Activated naive CD4-positive, alpha-beta T cell (primary cell): ENCODE data around the gene ZNF57.
"Not testable (repeated sequence)": the region's sequence is repeated elsewhere in the genome, so short reads cannot be mapped to it uniquely, and the experiment has no call there.

ENCODE experiments used
- DNase-seq, 4 experiments: peaks; one replicate each; lab custom pipeline; 2025; lab: John Stamatoyannopoulos, UW

The ZNF57 gene

DNA sequence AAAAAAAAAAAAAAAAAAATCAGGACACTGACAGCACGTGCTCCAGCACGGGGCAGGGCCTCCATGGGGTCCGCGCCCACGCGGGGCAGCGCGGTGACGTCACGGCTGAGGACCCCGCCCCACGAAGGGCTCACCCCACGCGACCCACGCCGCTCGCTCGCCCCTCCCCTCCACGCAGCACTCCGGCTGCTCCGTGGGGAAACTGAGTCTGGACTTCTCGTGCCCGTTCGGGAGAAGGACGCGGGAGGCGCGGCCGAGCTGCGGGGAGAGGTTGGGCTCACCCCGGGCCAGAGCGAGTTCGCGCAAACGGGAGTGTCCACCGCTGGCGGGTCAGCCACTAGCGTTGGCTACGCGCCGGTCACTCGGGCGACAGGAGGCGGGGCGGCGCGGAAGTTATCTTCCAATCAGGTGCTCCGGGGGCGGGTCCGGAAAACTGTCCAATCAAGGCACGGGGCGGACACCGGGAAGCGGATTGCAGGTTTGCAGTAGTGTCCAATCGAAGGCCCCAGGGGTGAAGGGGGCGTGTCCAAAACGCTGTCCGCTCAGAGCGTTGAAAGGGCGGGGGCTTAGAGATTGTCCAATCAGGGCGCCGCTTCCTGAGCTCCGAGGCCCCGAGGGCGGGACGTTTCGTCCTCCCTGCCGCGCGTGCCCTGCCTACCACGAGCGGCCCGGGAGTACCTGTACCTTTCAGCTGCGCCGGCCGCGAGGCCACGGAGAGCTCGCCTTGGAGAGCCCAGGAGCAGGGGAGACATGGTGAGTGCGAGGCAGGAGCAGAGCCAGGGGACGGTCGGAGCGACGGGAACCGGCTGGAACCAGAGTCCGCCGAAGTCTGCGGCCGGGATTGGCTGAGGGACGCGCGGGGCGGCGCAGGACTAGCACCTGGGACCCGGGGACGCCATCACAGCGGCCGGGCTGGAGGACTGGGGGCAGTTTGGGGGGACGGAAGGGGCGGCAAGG, at the start of gene ZNF57:
TSS of gene ZNF57 (plus strand) at position 633 of the 957 bp plus-strand sequence. CDS start at position 751, 118 bp downstream.
- peak; percentile 88 to 95 (median 93) for DNase-seq

DNA sequence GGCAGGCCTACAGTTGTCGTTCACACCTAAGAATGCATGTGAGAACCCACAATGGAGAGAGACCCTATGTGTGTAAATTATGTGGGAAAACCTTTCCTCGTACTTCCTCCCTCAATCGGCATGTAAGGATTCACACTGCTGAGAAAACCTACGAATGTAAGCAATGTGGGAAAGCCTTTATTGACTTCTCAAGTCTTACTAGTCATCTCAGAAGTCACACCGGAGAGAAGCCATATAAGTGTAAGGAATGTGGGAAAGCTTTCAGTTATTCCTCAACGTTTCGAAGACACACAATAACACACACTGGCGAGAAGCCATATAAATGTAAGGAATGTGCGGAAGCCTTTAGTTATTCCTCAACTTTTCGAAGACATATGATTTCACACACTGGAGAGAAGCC, 48.1 kb upstream of the ZNF57 start:
- no peak for DNase-seq

DNA sequence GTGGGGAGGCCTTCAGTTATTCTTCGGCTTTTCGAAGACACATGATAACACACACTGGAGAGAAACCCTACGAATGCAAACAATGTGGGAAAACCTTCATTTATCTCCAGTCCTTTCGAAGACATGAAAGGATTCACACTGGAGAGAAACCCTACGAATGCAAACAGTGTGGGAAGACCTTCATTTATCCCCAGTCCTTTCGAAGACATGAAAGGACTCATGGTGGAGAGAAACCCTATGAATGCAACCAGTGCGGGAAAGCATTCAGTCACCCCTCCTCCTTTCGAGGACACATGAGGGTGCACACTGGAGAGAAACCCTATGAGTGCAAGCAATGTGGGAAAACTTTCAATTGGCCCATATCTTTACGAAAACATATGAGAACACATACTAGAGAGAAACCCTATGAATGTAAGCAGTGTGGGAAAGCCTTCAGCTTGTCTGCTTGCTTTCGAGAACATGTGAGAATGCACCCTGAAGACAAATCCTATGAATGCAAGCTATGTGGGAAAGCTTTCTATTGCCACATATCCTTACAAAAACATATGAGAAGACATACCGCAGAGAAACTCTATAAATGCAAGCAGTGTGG, 47.6 kb upstream of the ZNF57 start:
- DNase-seq: no peak

DNA sequence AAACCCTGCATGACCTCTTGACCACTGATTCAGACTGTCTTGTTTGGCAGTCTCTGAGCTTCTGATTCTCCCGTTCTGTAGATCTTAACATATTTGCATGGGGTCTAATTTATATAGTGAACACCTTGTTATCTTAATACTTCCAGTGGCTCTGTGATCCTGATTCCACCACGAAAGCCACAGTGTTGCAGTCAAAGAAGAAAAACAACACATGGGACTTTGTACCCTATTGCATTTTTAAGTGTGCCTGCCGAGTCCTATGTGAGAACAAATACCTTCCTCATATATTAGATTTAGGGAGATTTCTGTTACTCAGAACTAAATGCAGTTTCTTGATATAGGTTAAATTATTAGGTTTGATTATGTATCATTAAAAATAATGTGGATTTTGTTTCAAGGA, 45.9 kb upstream of the ZNF57 start:
- no peak for DNase-seq

DNA sequence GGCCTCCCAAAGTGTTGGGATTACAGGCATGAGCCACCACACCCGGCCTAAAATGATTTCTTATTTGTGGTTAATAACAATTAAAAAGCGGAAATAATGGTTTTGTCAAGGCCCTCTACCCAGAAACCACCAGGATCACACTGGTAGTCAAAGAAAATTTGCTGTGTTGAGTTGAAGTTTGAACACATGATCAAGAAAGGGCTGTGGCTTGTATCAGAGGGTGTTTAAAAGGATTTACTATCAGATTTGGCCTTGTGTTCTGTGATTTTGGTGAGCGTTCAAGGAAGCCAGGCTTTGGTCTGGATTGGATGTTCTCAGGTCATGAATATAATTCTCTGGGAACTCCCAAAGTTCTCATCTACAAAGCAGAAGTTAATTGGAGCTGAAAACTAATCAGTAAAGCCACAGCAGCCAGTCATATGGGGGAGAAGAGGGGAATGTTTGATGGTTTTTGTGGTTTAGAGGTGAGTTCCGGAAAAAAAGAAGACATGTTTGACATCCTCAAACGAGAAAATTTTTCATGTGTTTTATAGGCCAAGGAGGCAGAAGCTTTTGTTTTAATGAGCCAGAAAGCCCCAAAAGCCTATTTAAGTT, 44.2 kb upstream of the ZNF57 start:
- DNase-seq: no peak

DNA sequence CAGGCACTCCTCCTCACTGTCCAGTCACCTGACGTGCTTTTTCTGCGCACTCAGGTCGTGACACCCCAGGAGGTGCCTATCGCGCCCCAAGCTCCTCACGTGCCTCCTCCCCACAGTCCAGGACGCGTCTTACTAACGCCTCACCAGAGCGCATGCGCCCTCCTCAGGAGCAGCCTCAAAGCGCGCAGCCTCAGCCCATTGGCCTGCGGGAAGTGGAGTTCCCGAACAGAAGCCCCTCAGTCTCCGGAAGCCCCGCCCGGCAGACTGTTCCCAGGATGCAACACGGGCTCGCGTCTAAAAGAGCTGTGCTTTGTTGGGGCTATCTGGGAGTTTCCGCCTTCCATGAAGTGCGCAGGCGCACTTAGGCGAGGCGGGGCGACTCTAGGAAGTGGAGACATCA, 41.9 kb upstream of the ZNF57 start:
- DNase-seq: no peak

DNA sequence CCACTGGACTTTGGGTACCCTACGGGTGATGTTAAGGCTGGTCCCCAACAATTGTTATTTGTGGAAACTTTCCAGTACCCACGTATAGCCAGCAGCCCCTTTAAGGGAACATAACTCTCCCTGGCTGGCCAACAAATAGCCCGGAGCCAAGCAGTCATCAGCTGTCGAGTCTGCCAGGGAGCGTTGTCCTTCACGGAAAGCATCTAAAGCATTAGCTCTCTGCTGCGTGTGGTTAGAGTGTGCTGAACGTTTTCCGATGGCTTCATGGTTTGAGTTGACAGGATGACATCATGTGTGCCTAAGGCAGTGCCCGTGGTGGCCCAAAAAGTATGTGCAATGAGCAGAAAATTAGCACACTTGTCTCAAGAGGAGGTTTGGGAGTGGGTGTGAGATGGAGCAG, 36.9 kb upstream of the ZNF57 start:
- no peak for DNase-seq

DNA sequence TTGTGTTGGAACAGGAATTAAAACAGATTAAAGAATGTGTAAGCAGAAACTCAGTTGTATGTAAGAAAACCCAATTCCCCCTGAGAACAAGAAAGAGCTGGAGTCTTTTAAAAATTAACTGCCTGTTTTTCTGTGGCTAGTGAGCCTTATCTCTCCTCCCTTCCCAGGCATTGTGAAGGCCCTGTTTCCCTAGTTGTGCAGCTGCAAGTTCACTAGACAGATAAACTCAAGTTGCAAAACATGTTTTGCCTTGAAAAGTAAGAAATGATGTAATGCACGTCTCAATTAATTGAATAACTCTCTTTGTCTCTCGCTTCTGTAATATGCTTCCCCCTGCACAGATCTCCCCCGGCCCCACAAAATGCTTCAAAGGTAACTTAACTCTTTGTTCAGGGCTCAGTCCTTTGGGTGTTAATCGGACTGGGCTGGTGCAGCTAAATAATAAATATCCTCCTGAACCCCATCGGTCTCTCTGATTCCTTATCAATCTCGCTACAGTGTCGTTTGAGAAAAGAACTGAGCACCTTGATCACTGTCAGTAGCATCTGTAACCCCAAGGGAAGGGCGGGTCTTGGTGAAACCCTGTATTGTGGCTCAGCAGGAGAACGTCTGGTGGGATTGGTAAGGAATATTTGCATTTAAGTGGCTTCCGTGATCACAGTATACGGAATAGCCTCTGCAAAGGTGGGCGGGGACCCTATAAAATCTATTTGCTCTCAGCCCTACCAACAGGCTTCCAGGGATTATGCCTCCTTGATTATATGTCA, 35.2 kb upstream of the ZNF57 start:
- DNase-seq: no peak

DNA sequence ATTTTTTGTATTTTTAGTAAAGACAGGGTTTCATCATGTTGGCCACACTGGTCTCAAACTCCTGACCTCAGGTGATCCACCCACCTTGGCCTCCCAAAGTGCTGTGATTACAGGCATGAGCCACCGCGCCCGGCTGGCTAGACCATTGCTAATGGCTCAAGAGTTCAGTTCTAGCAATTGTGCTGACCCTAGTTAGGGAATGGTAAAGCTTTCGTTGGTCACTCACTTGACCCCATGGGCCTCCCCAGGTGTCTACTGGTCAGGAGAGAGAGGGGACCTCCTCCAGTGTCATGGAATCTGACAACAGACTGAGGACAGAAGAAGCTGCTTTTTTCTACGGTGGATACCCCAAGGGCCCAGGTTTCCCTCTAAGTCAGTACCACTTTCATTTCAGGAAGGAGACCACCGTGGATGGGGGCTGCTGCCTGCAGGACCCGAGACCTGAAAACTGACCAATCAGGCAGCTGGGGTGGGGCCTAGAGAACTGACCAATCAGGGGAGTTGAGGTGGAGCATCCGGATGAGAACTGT, 34.2 kb upstream of the ZNF57 start:
- DNase-seq: no peak

DNA sequence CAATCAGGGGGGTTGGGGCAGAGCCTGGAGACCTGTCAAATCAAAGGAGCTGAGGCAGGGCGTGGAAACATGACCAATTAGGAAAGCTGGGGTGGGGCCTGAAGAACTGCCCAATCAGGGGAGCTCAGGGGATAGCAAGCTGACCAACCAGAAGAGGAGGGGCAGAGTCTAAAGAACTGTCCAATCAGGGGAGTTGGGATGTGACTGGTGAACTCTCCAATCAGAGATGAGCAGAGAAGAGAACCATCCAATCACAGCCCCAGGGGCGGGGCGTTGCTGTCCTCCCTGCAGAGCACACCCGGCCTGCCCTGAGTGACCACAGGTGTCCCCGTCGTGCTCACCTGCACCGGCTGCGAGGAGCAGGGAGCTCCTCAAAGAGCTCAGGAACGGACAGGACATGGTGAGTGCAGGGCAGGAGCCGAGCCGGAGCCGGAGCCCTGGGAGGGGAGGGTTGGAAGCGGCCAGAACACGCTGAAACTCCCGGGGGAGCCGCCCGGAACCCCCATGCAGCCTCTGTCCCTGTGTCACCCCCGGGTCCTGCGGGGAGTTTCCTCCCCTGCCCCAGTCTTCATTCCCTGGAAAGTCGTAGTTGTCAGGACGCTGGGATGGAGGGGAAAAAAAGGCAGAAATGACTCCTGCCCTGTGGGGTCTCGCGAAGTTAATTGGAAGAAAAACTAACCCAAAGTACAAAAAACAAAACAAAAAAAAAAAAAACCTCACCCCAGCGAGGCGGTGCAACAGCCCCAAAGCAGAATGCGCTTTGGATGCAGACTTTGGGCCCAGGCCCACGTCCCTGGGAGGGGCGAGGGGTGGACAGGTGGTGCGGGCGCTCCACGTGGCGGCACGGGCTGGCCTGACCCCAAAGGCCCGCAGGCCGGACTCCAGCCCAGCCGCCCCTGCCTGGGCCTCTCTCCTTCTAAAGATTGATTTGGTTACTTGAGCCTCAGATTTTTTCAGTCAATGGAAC, 33.4 kb upstream of the ZNF57 start, which contains the start of gene ZNF556:
TSS of gene ZNF556 (plus strand) at position 311 of the 967 bp plus-strand sequence. CDS start at position 398, 87 bp downstream.
- DNase-seq: no peak

DNA sequence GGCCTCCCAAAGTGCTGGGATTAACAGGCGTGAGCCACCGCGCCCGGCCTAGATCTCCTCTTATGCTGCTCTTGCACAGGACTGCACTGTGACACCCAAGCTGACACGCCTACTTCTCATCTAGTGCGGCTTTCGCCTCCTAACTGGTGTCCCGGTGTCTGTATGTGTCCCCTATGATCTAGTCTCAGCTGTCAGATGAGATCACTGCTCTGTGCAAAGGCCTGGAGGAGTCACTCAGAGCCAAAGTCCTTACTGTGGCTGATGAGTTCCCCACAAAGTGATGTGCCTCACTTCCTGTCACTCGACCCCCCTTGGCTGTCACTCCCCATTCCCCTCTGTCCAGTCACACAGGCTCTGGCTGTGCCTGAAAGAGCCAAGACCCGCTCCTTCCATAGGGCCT, 31.1 kb upstream of the ZNF57 start:
- DNase-seq: no peak

DNA sequence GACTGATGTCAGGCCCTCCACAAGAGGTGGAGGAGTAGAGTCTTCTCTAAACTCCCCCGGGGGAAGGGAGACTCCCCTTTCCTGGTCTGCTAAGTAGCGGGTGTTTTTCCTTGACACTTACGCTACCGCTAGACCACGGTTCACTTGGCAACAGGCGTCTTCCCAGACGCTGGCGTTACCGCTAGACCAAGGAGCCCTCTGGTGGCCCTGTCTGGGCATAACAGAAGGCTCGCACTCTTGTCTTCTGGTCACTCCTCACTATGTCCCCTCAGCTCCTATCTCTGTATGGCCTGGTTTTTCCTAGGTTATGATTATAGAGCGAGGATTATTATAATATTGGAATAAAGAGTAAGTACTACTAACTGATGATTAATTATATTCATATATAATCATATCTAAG, 28.6 kb upstream of the ZNF57 start:
- DNase-seq: not testable (repeated sequence)

DNA sequence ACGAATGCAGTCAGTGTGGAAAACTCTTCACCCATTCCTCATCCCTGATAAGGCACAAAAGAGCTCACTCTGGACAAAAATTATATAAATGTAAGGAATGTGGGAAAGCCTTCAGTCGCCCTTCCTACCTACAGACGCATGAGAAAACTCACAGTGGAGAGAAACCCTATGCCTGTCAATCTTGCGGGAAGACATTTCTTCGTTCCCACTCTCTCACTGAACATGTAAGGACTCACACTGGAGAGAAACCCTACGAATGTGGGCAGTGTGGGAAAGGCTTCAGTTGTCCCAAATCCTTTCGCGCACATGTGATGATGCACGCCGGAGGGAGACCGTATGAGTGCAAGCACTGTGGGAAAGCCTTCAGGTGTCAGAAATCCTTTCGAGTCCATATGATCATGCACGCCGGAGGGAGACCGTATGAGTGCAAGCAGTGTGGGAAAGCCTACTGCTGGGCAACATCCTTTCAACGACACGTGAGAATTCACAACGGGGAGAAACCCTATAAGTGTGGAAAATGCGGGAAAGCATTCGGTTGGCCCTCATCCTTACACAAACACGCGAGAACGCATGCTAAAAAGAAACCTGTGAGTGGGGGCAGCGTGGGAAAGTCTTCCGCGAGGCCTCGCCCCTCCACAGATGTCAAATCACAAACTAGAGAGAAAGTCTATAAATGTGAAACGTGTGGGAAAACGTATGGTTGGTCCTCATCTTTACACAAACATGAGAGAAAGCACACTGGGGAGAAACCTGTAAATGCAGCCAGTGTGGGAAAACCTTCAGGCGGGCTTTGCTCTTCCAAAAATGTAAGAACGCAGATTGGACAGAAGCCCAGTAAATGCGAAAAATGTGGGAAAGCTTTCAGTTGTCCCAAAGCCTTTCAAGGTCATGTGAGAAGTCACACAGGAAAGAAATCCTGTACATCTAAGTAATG, 23.1 kb upstream of the ZNF57 start:
- DNase-seq: no peak

DNA sequence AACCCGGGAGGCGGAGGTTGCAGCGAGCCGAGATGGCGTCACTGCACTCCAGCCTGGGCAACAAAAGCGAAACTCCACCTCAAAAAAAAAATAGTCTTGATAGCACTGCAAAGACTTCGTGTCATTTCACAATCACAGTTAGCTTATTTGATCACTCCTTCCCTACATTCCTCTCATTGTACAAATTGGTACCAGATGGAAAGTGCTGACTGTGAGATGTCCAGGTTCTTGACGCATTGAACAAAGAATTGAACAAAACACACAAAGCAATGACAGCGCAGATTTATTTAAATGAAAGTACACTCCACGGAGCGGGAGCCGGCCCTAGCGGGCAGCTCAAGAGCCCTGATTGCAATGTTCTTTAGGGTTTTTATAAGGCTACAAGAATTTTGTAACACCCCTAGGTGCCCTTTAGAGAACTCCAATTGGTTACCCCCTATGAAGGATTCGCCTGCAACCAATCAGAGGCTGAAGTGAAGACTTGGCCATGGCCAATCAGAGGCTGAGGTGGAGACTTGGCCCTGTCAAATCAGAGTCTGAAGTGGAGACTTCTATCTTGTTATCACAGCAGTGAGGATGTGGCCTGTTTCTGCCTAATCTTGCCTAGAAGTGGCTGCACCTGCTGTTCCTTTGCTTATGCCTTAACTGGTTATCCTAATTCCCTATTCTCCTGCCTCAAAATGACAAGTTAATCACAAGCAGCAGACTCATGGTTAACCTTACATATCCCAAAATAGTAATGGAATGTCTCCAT, 16.9 kb upstream of the ZNF57 start:
- DNase-seq: no peak

DNA sequence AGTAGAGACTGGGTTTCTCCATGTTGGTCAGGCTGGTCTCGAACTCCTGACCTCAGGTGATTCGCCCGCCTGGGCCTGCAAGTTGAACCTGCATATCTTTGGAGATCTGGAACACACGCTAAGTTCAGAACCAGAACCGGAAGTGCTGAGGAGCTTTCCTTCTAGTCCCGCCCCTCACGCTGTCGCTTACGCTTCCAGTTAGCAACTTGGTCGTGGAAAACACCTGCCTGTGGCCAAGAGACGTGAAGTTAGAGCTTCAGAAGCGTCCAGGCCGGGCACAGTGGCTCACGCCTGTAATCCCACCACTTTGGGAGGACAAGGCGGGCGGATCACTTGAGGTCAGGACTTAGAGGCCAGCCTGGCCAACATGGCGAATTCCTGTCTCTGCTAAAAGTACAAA, 15.0 kb upstream of the ZNF57 start:
- no peak for DNase-seq

DNA sequence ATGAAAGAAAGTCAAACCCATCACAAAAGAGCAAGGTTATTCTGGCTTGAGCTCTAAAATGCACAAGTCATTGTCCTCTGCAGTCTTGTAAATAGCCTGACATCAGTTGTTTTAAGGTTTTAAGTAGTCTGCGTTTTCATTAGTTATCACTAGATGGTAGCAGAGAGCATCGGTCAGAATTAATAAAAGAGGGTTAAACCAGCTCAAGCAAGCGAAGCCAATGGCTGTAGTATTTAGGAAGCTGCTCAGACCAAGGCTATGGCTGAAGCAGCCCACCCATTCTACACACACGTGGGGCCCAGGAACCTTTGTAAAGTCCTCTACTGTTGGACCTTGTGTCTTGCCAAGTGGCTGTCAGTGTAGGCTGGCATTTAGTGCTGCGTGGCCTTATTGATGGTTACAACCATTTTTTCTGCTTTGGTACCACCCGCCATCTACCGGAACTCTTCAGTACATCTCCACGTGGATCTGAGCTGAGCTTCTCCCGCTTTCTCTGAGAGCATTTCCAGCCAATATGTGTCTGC, 13.3 kb upstream of the ZNF57 start:
- DNase-seq: no peak

DNA sequence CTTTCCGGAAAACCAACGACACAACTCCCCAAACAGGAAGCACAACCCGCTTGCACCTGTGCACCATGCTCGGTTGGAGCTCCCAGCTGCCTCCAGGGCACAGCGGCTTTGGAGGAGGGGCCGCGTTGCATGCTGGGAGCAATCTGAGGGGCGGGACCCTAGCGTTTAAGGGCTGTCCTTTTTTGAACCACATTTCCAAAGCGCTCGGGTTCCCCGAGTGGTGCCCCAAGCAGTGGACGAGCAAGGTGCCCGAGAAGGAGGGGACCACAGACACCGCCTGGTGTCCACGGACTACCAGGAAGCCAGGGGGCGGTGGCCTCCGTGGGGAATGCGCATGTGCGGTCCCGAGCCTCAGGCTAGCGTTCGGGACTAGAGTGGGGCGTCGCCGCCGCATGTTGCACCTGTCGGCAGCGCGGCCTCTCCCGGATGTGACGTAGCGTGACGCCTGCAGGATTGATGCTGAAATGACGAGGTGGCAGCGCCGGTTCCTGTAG, 11.9 kb upstream of the ZNF57 start:
- peak in 3 of 4 experiments; percentile 11 to 21 (median 14) for DNase-seq

DNA sequence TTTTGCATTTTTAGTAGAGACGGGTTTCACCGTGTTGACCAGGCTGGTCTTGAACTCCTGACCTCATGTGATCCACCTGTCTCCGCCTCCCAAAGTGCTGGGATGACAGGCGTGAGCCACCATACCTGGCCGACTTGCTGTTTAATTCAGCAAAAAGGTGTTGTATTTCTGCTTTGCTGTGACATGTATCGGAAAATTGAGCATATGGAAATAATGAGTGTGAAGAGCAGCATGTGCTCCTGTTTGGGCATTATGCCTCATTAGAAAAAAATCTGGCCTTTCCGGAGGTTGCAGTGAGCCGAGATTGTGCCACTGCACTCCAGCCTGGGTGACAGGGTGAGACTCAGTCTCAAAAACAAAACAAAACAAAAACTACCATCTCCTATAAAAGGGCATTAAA, 10.2 kb upstream of the ZNF57 start:
- not testable (repeated sequence) for DNase-seq
